ENCODE measurements around the gene SRSF3. TPM values are rescaled to one million over a fixed set of nuclear protein-coding genes. Genes with fewer than 3 reads are reported as not detected.

Gene SRSF3
- 112 and 130 TPM in 2 replicates for total RNA-seq

GRCh38 chr6:36594029-36594815, at the start of gene SRSF3:
TSS of gene SRSF3 (plus strand) at chr6:36594362. CDS start at chr6:36596763, 2,401 bp downstream.

DNA sequence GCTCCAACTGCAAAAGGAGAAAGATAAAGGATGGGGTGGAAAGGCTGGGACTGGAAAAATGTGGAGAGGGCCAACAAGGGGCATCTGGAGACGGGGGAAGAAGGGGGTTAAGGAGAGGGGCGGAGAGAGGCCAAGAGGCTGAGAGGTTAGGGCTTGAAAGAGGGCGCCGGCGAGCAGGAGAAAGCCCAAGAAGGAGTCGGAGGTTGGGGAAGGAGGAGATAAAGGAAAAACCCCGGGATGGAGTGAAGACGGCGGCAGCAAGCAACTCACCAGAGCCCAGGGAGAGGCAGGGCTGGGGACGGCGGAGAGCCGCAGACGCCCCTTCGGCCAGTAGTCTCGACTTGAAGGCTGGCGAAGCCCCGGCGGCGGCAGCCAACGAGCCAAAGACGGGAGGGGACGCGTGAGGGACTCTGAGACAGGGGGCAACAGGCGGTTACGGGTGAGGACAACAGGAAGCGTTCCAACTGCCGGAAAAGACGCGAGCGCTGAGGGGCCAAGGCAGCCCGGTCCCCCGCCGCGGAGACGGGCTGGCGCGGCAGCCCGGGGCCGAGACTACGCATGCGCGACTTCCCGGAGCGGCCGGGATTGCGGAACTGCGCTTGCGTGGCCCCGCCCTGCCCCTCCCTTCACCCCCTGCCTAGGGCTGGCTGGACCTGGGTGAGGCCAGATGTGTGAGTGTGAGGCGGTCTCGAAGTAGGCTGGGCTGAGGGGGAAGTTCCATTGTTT, 47.1 kb upstream of the SRSF3 start, which contains the start of gene STK38:
STK38 (minus strand) TSS at position 560 of the 726 bp plus-strand sequence. CDS start 7,277 bp downstream, outside the sequence.

Other genes starting within 250 kb of the SRSF3 start
- 0.30 TPM in 1 of 2 replicates, not detected in the other for gene ETV7, start 206.7 kb upstream of the SRSF3 start, total RNA-seq
- not detected in 2 replicates for gene PXT1, start 151.5 kb upstream of the SRSF3 start, total RNA-seq
- gene KCTD20, start 151.4 kb upstream of the SRSF3 start, total RNA-seq, result 37.5 and 40.9 TPM in 2 replicates
- 14.9 and 18.0 TPM in 2 replicates for gene STK38, start 46.9 kb upstream of the SRSF3 start, total RNA-seq
- 267 and 277 TPM in 2 replicates for gene CDKN1A, start 84.4 kb downstream of the SRSF3 start, total RNA-seq
- under 0.01 TPM in 1 of 2 replicates, not detected in the other for gene RAB44, start 103.5 kb downstream of the SRSF3 start, total RNA-seq
- not detected in 2 replicates for gene CPNE5, start 245.1 kb downstream of the SRSF3 start, total RNA-seq